Pons (tissue), 1 donor: Measurements from ENCODE around the gene ASPRV1.
"Not testable (repeated sequence)": the region's sequence is repeated elsewhere in the genome, so short reads cannot be mapped to it uniquely, and the experiment has no call there.

ENCODE experiments used
- DNase-seq: peaks from one replicate; pipeline ENCODE4 v3.0.0-alpha.2; 2016; ENCODE audit warnings: low spot score

Gene ASPRV1

DNA sequence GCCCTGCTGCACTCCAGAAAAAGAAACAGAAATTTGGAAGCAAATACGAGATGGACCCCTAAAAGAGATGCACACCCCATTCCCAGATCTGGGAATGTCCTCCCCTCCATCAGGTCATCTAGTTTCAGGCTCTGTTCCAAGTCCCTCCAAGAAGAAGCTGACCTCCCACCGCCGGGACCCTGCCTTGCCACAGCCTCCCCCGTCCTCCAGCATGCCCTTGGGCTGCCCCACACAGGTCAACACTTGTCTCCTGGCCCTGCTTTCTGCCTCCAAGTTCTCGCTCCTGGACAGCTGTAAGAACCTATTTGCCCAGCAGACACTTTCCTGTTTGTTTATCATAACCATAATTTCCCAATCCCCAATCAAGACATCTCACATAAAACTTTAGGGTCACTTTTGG is 2.0 kb downstream of the ASPRV1 start:
- no peak for DNase-seq

DNA sequence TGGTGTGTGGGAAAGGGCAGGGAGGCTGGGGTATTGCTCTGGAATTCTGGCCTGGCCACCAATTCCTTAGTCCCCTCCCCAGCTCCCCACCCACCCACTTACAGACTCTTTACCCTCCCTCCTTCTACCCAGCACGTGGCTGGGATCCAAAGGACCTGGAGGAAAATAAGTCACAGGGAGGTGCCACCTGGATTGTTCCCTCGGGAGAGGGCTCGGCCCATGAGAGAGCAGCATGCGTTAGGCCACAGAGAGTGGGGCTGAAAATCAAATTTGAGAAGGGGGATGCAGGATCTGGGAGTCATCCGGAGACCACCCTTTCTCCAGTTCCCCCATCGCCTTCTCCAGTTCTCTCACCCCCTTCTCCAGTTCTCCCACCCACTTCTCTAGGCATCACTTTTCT is 3.0 kb downstream of the ASPRV1 start:
- DNase-seq: no peak

DNA sequence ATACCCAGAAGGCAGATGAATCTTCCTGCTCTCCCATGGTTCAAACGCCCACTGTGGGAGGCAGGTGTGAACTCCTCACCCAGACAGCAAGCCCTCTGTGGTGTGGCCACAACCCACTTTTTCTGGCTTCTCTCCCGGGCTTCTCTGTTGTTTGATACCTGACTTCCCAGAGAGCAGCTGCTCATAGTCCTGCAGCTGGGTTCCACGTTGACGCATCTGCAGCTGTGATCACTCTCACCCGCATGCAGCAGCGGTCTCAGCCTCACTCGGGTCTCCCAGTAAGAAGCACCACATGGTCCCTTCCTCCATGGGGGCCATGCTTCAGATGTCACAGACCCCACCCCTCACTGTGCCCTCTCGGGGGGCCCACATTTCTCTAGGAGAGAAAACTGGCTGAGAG is 3.5 kb downstream of the ASPRV1 start:
- DNase-seq: no peak

DNA sequence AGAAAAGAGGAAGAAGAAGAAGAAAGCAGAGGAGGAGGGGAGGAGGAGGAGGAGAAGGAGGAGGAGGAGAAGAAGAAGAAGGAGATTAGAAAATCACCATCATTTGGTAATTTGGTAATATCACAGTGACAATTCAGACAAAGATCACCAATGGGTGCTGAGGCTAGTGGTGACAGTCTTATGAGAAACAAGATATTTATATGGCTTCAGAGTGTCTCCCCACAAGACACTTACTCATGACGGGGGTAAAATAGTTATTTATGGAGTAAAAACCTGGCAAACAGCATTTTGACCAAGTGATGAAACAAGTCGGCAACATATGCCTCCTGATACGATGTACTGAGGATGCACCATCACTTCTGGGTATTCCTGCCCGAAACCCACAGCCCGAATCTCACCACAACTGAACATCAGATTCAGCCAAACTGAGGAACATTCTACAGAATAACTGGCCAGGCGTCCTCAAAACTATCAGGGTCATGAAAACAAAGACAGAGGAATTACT is 4.9 kb downstream of the ASPRV1 start:
- DNase-seq: no peak

DNA sequence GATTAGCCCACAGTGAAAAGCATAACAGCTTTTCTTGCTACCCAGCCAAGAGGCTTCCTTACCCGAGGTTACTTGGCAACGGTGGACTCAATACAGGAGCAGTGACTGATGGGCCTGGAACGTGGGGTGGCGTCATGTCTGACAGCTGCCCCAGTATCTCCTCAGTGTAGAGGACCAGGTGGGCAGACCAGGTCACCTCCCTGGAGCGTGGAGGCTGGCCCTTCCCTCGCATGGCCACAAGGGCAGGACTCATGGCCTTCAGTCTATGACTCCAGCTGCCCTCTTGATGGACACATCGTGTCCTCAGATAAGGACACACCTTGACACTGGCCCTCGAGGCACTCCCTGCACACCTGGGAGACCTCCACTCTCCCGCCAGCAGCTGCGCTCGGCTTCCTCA is 6.4 kb downstream of the ASPRV1 start:
- no peak for DNase-seq

DNA sequence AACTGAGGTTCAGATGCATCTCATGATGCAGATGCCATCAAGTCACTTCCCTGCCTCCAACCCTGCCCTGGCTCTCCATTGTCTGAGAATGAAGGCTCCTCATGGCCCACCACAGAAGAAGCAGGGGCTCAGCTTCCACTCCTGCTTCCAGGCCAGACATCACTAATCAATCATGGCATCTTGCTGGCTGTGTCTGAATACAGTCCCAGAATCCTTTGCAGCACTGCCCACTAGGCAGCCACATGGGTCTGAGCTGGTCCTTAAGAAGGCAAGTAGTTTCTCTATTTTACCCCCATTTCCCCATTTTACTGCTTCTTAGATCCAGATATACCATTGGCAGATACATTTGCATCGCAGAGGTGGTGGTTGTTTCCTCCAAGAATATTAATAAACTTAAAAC is 7.3 kb downstream of the ASPRV1 start:
- DNase-seq: no peak

DNA sequence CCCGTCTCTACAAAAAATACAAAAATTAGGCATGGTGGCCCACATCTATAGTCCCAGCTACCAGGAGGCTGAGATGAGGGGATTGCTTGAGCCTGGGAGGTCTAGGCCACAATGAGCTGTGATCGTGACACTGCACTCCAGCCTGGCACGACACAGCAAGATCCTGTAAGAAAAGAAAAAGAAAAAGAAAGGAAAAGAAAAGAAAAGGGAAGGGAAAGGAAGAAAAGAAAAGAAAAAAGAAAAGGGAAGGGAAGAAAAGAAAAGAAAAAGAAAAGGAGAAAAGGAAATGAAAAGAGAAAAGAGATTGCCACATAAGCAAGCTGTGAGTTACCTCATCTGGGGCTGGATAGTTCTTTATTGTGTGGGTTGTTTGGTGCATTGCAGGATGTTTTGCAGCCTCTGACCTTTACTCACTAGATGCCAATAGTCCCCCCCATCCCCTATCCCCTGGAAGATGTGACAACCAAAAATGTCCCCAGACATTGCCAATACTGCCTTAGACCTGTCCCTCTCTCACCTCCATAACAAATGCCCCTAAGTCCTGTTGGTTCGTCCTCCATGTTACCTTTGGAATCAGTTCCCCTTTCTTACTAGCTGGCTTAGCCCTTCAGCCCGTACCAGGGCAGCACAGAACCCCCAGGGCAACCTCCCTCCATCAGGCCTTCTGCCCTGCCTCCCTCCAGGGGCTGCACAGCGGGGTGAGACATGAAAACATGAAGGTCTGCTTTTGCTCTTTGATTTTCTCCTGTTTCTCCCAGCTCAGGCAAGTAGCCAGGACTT is 8.9 kb downstream of the ASPRV1 start:
- DNase-seq: no peak

DNA sequence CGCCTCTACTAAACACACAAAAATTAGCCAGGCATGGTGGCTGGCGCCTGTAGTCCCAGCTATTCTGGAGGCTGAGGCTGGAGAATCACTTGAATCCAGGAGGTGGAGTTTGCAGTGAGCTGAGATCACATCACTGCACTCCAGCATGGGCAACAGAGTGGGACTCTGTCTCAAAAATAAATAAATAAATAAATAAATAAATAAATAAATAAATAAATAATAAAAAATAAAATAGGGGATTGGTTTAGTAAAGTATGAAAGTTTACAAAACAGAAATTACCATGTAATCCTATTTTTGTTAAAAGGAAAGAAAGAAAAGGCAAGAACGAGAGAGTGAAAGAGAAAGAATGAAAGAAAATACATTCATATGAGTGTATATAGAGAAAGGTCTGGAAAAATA is 10.8 kb downstream of the ASPRV1 start:
- not testable (repeated sequence) for DNase-seq

DNA sequence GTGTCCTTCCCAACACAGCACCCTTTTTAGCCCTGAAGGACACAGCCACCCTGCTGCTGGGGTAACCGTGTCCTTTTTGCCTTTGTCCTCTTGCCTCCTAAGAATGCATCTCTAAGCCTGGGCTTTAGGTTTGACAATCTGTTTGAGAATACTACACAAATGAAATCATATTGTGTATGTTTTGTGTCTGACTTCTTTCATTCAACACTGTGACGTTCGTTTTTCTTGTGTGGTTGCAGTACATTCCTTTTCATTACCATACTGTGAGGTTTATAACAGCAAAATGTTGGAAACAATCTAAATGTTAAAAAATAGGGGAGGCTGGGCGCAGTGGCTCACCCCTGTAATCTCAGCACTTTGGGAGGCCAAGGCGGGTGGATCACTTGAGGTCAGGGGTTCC is 11.2 kb downstream of the ASPRV1 start:
- no peak for DNase-seq

DNA sequence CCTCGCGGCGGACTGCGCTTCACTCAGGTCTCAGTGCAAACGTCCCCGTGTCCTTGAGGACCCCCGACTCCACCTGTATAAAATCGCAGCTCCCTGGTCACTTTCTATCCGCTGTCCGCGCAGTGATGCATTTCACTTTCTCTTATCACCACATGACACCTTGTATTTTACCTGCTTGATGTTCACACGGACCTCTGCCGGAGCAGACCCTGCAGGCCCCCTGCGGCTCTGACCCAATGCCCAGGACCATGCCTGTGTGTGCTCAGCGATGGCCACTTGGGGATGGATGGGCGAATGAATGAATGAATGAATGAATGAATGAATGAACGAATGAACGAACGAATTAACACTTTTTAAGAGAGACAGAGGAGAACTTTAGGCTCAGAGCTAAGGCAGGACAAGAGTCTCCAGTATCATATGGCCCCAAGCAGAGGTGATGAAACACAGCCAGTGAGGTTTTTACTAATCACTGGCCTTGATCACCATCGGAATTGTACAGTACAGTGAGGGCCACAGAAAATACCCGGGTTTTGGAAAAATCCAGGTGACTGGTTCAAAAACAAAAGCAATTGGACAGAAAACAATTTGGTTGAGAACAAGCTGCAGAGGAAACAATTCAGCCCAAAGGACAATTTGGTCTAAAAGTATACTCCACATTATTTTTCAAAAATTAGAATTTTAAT is 12.3 kb downstream of the ASPRV1 start:
- no peak for DNase-seq

DNA sequence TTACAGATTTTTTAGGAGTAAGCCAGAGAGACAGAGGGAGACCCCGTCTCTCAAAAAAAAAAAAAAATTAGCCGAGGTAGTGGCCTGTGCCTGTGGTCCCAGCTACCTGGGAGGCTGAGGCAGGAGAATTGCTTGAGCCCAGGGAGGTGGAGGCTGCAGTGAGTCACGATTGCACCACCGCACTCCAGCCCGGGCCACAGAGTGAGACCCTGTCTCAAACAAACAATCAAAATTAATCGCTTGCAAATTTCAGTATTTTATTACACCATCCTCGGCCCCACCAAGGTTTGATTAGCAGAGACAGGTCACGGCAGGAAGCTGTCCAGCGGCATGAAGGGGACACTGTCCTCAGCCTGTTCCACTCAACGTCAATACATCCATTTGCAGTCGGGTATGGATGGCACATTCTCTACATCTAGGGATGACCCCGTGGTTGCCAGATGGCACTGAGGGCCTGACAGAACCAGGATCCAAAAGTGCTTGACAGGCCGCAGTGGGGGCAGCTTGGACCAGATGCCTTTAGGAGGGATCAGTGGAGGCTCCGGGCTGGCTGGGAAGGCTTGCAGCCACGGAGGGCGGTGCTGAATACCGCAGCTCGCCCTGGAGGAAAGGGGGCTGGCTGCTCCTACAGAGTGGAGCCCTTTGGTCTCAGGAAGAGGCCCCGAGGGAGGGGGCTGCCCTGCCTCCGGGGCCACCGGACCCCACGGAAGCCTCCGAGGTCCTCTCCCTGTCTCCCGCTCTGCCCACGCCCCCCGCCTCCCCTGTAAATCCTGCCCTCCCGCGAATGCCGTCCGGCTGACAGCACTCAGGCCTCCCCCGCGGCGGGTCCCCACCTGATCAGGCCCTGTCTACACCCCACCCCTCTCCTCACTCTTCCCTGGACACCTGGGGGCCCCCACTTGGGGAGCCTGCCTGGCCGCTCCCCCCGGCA is 13.1 kb downstream of the ASPRV1 start:
- no peak for DNase-seq

DNA sequence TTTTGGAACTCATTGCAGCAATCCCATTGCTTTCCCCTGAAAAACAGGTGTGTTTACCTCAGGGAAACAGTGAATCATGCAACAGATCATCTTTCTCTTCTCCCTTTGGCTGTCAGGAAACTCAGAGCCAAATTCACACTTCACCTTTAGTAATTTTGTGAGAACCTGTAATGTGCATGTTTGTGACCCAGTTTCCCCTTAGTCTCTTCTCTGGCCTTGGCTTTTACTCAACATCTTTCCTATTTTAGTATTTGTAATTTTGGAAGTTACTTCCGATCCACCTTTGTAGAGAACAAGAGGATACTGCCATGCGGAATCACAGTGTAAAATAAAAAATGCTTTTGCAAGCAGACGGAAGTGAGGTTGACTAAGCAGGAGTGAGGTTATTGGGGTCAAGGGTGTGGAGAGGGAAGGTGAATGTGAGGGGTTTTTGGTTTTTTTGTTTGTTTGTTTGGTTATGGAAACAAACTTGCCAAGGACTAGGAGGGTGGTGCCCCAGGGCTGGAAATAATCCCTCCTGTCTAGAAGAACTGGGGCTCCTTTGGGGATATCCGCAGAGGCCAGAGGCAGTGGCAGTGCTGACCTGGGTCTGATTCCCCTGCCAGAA is 14.0 kb downstream of the ASPRV1 start:
- no peak for DNase-seq

DNA sequence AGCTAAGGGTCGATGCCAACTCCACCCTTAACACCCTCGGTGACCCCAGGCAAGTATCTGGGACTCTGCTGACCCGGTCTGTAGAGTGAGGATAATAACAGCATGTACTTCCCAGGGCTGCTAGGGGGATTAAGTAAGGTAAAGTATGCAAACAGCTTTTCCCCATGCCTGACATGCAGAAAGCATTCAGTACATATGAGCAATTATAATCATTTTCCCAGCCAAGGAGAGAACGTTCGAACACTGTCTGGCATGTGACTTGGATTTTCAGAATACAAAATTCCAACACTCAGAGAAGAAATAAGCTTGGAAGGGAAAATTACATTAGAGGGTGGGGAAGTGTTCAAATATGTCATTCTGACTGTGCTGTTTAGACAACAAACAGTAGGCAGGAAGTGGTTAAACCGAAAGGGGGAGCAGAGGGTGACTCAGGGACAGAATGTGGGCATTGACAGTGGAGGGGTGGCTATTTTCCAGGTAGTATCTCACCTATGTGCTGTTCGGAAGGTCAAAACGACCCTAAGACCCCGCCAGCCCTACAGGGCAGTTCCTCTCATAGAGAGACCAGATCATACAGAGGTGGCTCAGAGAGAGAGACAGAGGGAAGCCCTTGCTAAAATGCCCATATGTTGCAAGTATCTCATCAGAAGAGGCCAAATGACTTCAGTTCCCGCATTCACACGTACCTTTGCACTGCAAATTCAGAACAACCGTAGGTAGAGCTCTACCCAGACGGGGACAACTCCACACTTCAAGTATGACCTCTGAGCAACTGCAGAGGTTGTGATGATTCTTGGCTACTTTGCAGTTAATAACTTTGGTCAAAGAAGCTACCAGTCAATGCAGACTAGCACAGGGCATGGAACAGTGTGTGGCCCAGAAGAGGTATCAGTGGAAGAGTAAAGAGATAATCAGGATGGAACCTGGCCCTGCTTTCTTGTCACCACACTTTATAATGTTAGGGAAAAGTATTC is 14.8 kb downstream of the ASPRV1 start:
- DNase-seq: no peak

DNA sequence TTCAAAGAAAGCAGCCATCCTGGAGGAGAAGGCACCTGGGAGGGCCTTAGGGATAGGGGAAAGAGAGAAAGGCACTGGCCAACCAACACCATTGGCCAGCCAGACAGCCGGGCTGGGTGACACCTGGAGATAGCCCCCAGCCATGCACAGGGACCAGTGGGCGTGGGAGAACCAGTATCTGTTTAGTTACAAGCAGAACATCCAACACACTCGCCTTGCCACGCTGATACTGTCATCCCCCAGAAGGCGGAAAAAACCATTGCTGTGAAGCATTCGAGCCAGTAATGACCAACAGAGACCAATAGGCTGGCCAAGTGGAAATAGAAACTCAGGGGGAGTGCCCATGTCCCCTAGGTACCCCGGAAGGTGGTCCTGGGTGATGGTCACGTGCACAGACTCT is 15.5 kb downstream of the ASPRV1 start:
- no peak for DNase-seq

DNA sequence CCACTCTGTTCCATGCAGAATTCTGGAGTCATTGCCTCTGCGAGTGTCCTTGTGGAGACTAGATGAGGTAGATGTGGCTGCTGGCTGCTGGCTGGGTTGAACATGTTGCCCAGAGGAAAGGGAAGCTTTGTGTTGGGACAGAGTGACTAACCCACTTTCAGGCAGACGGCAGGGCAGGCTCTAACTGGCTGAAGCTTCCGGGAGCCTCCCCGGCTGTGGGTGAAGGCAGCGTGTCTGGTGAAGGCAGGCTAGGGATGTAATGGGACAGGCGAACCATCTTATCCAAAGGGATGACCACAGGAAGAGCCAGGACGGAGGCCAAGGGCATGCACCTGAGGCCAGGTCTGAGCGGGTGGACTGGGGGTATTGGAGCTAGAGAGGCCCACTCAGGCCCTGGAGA is 16.0 kb downstream of the ASPRV1 start:
- DNase-seq: no peak

DNA sequence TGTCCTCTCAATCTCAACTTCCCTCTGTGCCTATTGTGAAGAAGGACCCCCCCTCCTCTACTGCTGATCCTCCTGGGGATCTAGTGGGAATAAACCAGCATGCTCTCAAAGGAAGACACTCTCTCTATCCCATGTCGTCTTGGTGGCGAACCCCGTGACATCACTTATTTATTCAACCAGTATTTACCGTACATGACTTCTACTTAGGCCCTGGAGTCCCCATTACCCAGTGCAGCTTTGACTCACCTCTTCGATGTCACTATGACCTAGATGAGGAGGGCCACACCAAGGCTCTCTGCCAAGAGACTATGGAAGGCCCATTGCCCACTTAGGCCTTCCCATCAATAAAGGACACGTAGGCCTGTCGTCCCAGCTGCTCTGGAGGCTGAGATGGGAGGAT is 16.7 kb downstream of the ASPRV1 start:
- no peak for DNase-seq

DNA sequence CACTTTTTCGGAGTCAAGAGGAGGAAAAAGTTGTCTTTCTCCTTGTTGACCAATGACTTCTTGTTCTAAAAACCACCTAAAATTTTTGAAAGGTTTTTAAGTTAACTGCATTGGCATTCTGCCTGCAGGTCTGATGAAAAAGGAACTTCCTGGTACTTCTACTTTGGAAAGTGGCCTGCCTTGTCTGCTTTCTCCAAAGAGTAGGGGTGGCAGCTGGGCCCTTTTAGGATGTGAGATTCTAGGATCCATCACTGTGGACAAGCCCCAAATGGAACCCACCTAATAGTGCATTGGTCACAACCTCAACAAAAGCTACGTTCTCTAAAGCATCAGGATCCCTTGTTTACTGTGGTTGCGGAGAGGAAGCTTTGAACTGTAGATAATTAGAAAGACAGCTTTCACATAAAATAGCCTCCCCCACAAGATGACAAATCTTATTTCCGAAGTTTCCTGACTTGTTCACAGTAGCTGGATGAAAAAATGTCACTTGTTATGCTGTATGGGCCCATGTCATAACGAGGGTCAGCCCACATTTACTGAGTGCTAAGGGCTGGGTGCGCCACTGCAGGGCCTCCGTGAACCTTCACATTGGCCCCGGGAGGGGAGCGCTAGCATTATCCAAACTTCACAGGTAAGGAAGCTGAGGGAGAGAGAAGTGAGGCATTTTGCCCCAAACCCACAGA is 17.4 kb downstream of the ASPRV1 start:
- DNase-seq: no peak

DNA sequence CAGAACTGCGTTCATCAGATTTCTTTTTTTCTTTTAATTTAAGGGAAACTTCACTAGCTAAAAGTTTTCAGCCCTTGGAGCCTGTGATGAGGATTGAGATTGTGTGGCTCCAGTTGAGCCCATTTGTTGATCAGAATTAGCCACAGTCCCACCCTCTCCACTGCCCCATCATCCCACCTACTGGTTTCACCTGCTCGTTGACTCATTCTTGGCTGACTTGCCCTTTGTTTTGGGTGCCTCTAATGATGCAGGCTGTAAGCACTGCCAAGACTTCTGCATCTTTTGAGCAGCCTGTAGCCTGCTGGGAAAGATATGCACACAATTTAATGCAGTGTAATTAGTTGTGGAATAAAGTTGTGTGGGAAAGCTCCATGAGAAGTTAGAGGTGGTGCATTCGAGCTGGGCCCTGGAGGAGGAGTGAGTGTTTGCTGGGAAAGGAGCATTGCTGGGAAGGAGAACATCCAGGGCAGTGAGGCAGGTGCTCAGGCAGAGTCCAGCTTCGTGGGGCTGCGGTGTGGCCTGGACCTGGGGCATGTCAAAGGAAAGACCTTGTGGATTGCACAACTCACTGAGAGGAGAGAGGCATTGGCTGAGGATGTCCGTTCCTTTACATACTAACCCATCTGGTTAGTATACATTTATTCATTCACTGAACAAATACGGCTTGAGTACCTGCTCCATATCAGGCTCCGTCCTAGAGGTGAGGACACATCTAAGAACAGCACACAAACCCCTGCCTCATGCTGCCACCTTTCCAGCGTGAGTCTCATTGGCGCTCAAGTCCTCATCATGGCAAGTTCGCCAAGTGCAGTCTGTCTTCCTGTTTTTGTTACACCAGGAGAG is 18.2 kb downstream of the ASPRV1 start:
- no peak for DNase-seq

DNA sequence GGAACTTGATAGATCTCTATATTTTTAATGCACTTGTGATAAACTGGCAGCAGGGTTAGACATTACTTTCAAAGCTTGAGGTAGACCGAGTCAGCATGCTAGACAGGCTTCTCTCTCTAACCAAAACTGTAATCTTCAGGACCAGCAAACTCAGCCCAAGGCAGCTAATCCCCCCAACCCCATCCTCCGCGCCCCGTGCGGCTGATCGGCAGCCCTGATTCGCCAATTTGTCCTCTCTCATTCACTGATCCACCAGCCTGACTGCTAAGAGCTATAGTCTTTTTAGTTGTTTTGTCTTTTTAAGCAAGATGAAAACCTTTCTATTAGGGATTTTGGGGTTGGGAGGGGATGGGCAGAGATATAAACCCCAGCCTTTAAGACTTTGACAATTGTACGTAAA is 20.7 kb downstream of the ASPRV1 start:
- DNase-seq: no peak
